LNCAP (cell line): ENCODE data around the gene CYP51A1.
A peak's percentile ranks its signal among the peaks of the same experiment; 100 is the strongest.

Experiments
- CTCF ChIP-seq: fragments of 450-650 bp; IDR thresholded peaks from 2 replicates; pipeline ENCODE4 v1.5.1; 2017; ENCODE audit warnings: mild to moderate bottlenecking

CYP51A1 gene

DNA sequence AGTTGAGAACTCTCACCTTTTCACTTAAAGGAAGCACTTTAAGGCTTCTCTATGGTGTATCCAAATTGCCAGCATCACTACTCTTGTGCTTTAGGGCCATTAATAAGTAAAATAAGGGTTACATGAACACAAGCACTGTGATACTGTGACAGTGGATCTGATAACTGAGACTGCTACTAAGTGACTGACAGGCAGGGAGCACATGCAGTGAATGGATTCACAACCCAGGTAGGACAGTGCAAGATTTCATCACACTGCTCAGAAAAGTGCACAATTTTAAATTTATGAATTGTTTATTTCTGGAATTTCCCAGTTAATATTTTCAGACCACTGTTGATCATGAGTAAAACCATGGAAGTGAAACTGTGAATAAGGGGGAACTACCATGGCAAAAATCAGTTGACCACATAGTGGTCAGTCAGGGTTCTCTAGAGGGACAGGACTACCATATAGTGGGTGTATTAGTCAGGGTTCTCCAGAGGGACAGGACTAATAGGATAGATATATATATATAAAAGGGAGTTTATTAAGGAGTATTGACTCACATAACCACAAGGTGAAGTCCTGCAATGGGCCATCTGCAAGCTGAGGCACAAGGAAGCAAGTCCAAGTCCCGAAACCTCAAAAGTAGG, 20.9 kb upstream of the CYP51A1 start:
- no peak for TF ChIP-seq CTCF

- no peak for TF ChIP-seq CTCF
Measured at GRCh38 chr7:92150450-92151017, 16.3 kb upstream of the CYP51A1 start.

GRCh38 chr7:92149736-92150239, 15.5 kb upstream of the CYP51A1 start:
- no peak for TF ChIP-seq CTCF

DNA sequence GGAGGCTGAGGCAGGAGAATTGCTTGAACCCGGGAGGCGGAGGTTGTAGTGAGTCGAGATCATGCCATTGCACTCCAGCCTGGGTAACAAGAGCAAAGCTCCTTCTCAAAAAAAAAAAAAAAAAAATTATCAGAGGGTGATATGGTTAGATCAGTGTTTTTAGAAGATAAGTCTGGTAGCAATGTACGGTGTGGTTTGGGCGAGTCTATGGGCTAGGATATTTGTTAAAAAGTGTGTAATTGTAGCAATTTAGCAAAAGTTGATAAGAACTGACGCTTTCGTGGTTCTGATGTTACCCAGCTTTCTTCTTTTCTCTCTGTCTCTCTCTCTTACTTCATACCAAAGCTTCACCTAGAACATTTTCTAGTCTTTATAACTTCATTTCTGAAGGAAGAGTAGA, 6.9 kb upstream of the CYP51A1 start:
- no peak for TF ChIP-seq CTCF

DNA sequence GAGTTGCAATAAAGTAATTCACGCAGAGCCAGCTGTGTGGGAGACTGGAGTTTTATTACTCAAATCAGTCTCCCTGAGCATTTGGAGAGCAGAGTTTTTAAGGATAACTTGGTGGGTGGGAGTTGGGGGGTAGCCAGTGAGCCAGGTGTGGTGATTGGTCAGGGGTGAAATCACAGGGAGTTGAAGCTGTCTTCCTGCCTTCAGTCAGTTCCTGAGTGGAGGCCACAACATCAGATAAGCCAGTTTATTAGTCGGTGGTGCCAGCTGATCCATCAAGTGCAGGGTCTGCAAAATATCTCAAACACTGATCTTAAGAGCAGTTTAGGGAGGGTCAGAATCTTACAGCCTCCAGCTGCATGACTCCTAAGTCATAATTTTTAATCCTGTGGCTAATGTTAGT, 3.3 kb upstream of the CYP51A1 start:
- no peak for TF ChIP-seq CTCF

- no peak for TF ChIP-seq CTCF
Measured at GRCh38 chr7:92135052-92135889, 994 bp upstream of the CYP51A1 start.

- peak; percentile 94 for TF ChIP-seq CTCF
Measured at GRCh38 chr7:92133737-92134270, 473 bp downstream of the CYP51A1 start.
